ENCODE measurements around the gene GOLGA6A.

The GOLGA6A gene

DNA sequence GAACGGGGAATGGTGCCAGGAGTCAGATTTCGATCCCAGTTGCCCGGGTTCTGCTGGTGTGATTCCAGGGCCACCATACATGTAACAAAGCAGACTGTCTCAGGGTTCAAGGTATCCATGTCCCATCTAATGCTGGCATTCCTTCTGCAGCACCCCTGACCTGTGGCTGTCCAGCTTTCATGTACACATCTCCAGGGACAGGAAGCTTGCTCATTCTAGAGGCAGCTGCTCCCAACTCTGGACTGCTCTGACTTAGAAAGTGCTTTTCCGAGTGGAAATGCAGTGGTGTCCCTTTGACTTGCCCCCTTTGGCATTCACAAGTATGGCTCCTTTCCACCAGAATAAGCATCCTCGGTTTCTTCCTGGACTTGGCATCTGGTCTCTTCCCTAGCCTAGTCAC is 56.9 kb downstream of the GOLGA6A start:
- Histone ChIP-seq H3K27ac (ENCODE audit: low read length) (no peak overlapping the region), H3K4me3 (ENCODE audit: low read length) (no peak overlapping the region), H3K36me3 (ENCODE audit: insufficient read depth, low read depth, low read length) (peaks cover 30% of the 10 kb centered on the region), H3K9me3 (ENCODE audit: insufficient read depth, low read depth, low read length) (no peaks in the 10 kb centered on the region), H3K27me3 (ENCODE audit: insufficient read depth, low read length) (no peaks in the 10 kb centered on the region), H3K4me1 (ENCODE audit: insufficient read depth, low read length) (no peaks in the 10 kb centered on the region), H3K9ac (ENCODE audit: low read depth, low read length) (no peak overlapping the region)

DNA sequence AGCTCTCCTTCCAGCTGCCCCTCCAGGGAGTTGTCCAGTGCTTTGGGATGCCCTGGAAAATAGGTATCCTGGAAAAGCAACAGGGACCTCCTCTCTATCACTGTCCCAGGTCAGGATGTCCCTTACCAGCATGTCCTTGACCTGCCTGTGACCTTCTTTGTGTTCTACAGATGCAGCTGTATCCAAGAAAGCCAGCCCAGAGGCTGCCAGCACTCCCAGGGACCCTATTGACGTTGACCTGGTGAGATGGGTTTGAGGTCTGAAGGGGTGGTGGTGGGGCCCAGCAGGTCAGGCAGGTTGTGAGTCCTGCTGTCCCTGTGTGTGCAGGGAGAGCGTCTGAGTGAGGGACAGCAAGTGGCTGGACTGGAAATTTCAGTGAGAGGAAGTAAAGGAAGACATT is 57.7 kb downstream of the GOLGA6A start:
- Histone ChIP-seq H3K4me3 (ENCODE audit: low read length) (no peak overlapping the region), H3K9ac (ENCODE audit: low read depth, low read length) (no peak overlapping the region), H3K36me3 (ENCODE audit: insufficient read depth, low read depth, low read length) (peaks cover 30% of the 10 kb centered on the region), H3K27ac (ENCODE audit: low read length) (no peak overlapping the region), H3K27me3 (ENCODE audit: insufficient read depth, low read length) (no peaks in the 10 kb centered on the region), H3K4me1 (ENCODE audit: insufficient read depth, low read length) (no peaks in the 10 kb centered on the region), H3K9me3 (ENCODE audit: insufficient read depth, low read depth, low read length) (no peaks in the 10 kb centered on the region)

DNA sequence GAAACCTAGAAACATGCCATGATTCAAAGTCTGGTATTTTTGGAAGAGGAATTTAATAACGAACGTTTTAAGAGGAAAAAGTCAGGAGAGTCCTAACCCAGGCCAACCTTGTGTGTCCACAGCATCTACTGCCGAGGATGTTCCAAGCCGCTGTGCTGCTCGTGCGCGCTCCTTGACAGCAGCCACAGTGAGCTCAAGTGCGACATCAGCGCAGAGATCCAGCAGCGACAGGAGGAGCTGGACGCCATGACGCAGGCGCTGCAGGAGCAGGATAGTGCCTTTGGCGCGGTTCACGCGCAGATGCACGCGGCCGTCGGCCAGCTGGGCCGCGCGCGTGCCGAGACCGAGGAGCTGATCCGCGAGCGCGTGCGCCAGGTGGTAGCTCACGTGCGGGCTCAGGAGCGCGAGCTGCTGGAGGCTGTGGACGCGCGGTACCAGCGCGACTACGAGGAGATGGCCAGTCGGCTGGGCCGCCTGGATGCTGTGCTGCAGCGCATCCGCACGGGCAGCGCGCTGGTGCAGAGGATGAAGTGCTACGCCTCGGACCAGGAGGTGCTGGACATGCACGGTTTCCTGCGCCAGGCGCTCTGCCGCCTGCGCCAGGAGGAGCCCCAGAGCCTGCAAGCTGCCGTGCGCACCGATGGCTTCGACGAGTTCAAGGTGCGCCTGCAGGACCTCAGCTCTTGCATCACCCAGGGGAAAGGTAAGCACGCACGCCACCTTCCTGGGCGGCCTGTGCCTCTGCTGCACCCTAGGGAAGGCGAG is 59.5 kb downstream of the GOLGA6A start:
- Histone ChIP-seq H3K36me3 (ENCODE audit: insufficient read depth, low read depth, low read length) (peaks cover 30% of the 10 kb centered on the region), H3K9ac (ENCODE audit: low read depth, low read length) (no peak overlapping the region), H3K27me3 (ENCODE audit: insufficient read depth, low read length) (no peaks in the 10 kb centered on the region), H3K4me1 (ENCODE audit: insufficient read depth, low read length) (no peaks in the 10 kb centered on the region), H3K4me3 (ENCODE audit: low read length) (no peak overlapping the region), H3K27ac (ENCODE audit: low read length) (no peak overlapping the region), H3K9me3 (ENCODE audit: insufficient read depth, low read depth, low read length) (no peaks in the 10 kb centered on the region)
